HG03025 (cell line): ENCODE data around the gene SLC30A2.

Source experiments
- ATAC-seq: cut with Tn5 transposase; IDR thresholded peaks from one replicate; pipeline ENCODE4 v1.9.1; 2021; ENCODE audit warnings: mild to moderate bottlenecking, moderate library complexity; ENCODE audit not compliant: unreplicated experiment, low FRiP score

The SLC30A2 gene

DNA sequence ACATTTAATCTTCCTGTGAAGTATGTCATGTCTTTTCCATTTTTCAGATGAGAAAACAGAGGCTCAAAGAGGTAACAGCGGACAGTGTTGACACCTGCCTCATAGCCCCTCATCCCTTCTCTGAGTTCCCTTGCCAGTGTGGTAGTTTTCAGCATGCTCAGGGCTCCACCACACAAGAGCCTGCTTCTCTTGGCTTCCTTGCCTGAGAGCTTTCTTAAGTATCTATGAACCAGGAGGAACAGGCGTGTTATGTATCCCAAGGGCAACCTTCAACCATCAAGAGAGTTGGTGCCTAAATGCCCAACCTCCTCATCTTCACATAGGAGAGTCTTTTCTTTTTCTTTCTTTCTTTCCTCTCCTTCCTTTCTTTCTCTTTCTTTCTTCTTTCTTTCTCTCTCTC, 42.2 kb downstream of the SLC30A2 start:
- ATAC-seq, result no peak

DNA sequence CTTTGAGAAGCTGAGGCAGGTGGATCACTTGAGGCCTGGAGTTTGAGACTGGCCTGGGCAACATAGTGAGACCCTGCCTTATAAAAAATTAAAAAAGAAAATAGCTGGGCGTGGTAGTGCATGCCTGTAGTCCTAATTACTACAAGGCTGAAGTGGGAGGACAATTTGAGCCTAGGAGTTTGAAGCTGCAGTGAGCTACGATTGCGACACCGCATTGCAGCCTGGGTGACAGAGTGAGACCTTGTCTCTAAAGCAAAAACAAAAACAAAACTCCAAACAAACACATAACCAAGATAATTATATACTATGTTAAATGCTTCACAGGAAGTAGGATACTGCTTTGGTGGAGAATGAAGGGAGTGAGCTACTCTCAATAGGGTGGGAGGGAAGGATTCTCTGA, 42.7 kb downstream of the SLC30A2 start:
- no peak for ATAC-seq

DNA sequence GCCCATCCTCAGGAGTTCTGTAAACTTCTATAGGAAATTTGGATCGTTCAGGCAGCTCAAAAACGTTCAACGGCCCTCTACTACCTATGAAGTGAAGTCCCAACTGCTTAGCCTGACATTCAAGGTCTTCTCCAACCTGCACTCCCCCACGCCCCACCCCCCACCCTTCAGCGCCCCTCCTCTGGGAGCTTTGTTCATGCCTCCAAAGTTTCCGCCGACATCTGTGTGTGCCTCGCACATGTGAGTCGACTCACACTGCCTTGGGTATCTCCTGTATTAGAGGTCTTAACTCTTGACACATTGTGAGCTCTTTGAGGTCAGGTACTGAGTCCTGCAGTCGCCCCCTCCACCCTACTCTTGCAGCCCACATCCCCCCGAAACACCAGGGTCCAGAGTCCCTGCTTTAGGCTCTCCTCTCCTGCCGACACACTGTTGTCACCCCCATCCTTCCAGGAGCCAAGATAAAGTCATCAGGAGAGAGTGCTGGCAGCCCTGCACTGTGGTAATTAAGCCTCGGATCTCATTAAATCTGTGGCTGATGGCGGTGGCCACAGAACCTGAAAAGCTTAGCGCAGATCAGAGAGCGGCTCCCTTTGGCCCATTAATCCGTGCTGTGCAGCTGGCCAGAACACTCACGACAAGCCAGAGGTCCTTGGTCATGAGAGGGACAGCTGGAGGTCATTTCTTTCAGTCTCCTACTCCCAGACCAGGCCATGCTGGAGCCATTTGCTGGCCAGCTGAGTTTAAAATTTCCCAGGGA, 46.7 kb downstream of the SLC30A2 start:
- ATAC-seq, result no peak

DNA sequence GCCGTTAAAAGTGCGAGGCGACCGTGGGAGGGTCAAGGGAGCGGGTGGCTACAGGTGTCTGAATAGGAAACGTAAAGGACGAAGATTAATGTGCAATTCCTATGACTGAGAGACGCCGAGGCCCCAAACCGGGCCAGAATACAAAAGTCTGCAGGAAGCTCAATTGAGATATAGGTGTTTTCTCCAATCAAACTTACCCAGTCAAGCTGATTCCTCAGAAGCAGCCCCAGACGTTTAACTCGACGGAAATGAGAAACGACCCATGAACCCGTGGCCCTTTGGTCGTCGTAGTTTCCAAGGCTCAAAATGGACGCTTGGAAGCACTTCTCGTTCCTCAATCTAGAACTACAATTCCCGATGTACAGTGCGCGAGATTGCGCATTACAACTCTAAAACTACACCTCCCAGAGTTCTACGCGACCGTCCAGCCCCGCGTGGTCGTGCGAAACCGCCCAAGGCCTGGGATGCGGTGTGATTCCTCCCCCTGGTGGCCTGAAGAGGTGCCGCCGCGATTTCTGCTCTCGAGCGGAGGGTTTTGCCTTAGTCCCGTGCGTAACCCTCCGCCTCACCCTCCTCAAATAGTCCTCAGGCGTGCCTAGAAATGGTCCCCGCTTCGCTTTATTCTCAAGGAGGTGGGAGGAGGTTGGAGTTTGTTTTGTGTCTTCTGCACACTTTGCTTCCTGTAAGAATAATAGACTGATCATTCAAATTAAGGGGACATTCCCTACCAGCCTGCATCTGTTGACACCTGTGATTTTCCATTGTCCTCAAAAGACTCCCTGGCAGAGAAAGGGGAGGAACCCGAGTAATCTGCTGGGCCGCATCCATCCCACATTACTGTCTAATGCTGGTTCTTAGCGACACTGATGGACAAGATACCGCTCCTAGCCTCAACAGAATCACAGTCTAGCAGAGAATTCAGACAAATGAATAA, 47.8 kb downstream of the SLC30A2 start, which contains the start of gene PAFAH2:
Gene PAFAH2, minus strand, starts transcription at position 236 of the 934 bp plus-strand sequence. CDS start 7,247 bp downstream, outside the sequence.
- peak; percentile 89 for ATAC-seq

DNA sequence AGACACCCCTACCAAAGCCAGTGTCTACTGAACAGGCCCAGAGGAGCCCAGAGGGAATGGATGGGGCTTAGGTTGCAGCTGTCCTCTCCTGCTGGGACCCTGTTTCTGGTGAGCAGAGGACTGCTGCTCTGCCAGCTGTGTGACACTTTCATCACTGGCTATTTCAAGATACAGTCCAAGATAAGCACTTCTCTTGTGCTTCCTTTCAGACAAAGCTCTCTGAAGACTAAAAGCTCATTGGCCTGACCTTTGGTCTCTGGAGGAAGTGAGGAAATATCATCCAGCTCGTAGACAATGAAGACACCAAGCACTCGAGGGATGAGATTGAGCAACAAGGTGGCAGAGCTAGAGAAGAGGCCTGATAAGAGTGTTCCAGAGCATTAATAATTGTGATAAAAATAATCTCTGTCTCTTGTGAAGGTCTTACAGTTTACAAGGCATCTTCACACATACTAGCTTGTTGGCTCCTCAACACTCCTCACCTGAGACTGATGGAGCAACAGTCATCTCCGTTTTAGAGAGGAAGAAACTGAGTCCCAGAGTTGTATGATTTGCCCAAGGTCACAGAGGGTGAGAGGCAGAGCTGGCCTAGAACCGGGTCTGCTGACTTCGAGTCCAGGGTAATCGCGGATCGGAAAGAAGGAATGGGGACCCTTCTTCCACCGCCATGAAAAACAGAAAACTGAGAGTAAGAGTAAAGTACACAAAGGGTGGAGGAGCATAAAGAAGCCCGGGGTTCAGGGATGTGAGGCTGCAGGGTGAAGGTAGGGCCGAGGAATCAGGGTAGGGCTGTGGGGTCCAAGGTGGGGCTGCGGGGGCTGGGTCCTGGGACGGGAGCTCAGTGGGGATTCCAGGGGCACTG, 48.7 kb downstream of the SLC30A2 start:
- no peak for ATAC-seq

DNA sequence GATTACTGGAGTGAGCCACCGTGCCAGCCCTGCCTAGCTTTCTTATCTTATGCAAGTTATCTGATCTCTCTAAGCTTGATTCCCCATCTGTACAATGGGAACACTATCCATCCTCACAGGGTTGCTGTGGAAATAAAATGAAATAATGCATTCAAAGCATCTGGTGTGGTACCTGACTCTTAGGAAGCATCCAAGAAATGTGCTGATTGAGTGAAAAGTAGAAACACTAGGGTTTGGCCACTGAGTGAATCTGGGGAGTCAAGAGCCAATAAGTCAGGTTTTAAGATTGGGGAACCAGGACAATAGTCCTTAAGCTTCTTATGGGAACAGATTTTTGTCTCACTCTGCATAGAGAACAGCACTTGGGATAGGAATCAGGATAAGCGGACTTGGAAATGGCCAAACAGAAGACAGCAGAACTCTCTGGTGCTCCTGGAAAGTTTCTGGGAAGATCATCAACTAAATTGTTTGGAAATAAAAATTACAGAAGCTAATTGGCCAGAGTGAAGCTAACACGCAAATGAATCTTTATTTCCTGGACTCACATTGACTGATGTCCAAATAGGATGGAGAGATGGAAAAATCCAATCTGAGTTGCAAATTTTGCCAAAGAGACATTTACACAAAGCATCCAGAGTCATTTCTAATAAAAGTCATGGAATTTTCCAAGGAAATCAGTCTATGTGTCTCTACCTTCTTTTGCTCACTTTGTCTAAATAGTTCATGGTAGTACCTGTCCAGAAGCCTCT, 51.3 kb downstream of the SLC30A2 start:
- ATAC-seq, result no peak

DNA sequence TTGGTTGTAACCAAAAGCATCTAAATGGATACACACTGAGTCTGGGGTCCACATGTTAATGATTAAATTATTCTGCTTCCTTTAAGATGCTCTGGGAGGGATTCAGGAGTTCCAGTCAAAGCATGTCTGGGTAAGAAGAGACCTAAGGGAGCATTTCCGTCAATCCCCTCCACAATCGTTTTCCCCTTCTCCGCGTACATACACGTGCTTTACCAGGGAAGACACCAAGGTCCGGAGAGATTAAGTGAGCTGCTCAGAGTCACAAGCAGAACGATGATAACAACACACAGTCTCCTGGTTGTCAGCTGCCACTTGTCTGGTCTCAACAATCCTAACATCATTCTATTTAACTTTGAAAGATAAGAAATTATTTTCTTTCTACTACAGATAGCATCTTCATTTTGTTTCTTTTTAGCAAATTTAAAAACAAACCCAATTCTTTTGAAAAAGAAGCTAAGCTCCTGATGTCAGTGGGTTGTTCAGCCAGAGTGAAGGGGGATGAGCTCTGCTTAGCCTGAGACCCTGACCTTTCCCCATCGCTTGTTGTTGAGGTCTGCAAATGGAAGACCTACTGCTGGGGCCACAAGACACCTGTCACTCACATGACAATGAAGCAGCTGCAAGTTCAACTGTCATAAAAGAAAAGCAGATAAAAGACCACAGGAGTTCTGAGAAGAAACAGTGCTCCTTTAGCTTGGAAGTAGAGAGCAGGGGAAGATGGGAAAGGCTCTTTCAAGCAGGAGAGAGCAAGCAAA, 52.5 kb downstream of the SLC30A2 start:
- no peak for ATAC-seq

DNA sequence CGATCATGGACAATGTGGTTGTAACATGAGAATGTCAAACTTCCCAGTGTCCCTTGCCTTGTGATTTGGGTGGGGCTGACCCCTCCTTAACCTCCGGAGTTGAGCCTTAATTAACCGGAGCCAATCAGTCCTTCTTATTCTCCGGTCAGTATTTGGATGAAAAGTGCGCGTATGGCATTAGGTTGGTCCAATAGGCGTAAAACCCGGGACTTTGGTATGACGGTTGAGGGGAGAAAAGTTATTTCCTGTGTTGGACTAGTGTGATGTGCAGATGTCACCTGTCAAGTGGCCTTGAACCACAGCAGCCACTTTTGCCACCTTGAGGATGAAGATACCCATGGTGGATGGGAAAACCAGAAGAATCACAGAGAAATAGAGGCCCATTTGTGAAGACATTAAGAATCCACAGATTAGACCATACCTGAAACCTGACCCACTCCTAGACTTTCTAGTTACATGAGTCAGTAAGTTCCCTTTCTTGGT, 53.2 kb downstream of the SLC30A2 start:
- no peak for ATAC-seq

DNA sequence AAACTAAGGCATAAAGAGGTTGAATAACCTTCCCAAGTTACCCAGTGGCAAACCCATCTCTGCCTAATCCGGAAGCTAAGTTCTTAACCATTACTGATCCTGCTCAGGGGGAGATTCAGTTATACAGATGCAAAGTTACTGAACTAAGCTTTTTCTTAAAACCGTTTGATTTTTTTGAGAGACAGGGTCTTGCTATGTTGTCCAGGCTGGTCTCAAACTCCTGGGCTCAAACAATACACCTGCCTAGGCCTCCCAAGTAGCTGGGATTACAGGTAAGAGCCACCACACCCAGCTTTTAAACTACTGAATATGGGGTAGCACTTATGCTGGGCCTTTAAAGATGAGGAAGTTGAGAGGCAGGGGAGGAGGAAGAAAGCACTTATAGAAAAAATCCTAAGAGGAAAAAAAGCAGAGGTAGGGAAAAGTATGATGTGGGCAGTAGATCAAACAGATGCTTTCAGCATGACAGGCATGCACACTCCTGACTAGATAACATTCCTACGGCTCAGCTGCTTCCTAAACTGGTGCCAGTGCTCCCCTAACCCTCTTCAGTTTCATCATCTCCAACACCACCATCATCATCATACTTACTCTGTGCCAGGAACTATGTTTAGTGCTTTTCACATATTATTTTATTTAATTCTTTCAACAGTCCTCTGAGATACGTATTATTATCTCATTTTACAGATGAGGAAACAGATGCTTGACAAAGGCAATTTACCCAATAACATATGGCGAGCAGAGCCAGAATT, 53.8 kb downstream of the SLC30A2 start:
- no peak for ATAC-seq

DNA sequence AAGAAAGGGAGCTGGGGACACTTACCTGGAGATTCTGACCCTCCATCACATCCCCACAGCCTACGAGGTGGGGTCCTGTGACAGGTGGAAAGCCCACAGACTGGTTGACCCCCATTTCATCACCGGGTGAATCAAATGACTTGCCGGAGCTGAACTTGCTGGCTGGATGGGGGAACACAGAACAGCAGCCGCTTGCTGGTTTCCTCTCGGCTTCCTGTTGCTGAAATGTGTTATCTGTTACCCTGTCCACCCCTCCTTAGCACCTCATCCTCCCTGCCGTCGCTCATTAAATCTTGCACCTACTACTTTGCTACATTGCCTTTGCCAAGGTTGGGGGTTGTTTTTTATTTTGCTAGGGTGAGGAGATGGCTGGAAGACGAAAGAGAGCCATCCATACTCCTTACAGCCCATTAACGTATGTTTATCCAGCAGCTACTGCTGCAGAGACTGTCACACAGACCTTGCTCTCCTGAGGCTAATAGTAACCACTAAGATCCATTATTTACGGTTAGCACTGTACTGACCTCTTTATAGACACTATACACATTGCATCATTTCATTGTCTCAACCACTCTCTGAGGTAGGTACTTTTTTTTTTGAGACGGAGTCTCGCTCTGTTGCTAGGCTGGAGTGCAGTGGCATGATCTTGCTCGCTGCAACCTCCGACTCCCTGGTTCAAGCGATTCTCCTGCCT, 55.1 kb downstream of the SLC30A2 start:
- ATAC-seq, result no peak

DNA sequence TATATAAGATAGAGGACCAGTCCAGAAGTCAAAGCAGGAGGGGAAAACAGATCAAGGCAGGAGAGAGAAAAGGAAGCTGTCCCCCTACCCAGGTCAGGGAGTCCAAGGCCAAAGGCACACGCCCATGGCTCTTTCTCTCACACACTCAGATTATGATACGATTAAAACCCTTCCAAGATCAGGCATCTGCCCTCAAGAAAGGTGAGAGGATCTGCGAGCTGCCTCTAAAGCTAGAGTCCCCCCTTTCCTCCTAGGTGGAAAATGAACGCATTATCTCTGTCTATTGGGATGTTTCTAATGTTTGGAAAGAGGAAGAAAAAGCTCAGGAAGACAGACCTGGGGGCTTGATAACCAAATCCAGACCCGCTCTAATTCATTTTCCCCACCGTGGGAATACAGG, 55.7 kb downstream of the SLC30A2 start:
- no peak for ATAC-seq

DNA sequence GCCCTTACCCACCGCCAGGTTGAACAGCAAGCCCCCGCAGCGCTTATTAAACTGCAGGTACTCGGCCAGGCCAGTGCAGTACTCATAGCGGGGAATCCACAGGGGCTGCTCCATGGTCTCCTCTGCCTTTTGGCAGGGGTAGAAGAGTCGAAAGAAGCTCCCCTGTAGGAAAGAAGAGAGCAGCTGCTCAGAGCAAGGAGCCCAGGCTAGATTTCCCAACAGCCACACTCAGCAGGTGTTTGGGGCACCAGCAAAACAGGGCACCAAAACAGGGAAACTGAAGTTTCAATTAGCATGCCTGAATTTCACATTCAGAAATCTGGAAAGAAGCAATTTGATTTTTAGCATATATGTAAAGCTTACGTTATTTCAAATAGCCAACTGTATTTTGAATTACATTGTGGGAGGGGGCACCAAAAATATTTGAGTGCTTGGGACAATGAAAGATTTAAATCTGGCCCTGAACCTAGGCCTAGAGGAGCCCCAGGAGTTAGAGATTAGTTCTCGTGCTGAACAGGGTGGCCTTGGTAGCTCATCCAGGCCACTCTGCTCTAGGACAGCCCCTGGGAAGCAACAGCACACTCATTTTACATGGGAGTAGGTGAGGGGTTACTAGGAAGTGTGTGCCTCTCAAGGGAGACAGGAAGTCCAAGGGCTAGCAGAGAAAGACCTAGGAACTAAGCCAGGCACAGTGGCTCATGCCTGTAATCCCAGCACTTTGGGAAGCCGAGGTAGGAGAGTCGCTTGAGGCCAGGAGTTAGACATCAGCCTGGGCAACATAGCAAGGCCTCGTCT, 56.3 kb downstream of the SLC30A2 start:
- ATAC-seq, result no peak

DNA sequence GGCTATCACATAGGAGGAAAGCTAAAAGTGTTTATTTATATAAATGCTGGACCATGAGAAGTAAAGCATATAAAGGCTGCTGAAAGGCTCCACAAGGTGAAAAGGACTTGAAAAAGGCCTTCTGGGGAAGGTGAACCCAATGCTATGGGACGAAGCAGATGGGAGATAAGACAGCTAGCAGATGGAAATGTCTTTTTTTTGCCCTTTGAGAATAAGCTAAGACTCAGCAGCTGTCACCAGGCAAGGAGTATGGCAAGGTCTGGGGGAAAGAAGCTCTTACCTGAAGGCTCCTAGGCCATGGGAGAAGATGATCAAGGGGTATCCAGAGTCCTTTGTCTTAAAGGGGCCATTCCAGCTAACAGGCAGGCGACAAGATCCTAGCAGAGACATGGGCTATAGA, 58.0 kb downstream of the SLC30A2 start:
- no peak for ATAC-seq
